NT2/D1 (cell line): ENCODE data around the gene CAPN14.
A peak's percentile ranks its signal among the peaks of the same experiment; 100 is the strongest.

Experiments used
- DNase-seq: peaks from one replicate; pipeline ENCODE4 v3.0.0-alpha.2; 2011; ENCODE audit warnings: low read depth, low spot score
- H3K27me3 ChIP-seq: 2 replicates; pipeline ENCODE4 v1.6.0; 2011; ENCODE audit warnings: mild to moderate bottlenecking; ENCODE audit not compliant: insufficient read length, insufficient read depth
- H3K36me3 ChIP-seq: 2 replicates; pipeline ENCODE4 v1.6.1; 2011; ENCODE audit warnings: mild to moderate bottlenecking, low read length, mixed read lengths; ENCODE audit not compliant: insufficient read depth, insufficient read length
- H3K4me1 ChIP-seq: 2 replicates; pipeline ENCODE4 v1.5.1; 2011; ENCODE audit not compliant: insufficient read depth, insufficient read length
- H3K4me3 ChIP-seq: 2 replicates; pipeline ENCODE4 v1.5.1; 2011; ENCODE audit warnings: low read depth; ENCODE audit not compliant: insufficient read length
- H3K9ac ChIP-seq: 2 replicates; pipeline ENCODE4 v1.6.0; 2011; ENCODE audit warnings: low read depth; ENCODE audit not compliant: insufficient read length
- H3K9me3 ChIP-seq: 2 replicates; pipeline ENCODE4 v1.5.1; 2011; ENCODE audit warnings: mild to moderate bottlenecking, low read length; ENCODE audit not compliant: insufficient read depth
- SUZ12 ChIP-seq: IDR thresholded peaks from 2 replicates; pipeline ENCODE4 v1.6.1; 2011; ENCODE audit not compliant: insufficient read length, insufficient read depth; ENCODE audit errors: extremely low read depth
- YY1 ChIP-seq: IDR thresholded peaks from 2 replicates; pipeline ENCODE4 v1.6.1; 2011; ENCODE audit not compliant: insufficient read length, insufficient read depth
- ZNF274 ChIP-seq: IDR thresholded peaks from 2 replicates; pipeline ENCODE4 v1.6.1; 2011; ENCODE audit warnings: mild to moderate bottlenecking, low read depth, low read length

The CAPN14 gene

GRCh38 chr2:31147645-31148044, 69.7 kb downstream of the CAPN14 start:
- no peaks in the 10 kb centered on the region for H3K36me3 ChIP-seq
- TF ChIP-seq YY1 (no peak), SUZ12 (no peak), ZNF274 (no peak)
- H3K4me1 ChIP-seq, result no peaks in the 10 kb centered on the region
- no peak overlapping the region for H3K4me3 ChIP-seq
- H3K9ac ChIP-seq, result no peak overlapping the region
- no peak for DNase-seq
- no peaks in the 10 kb centered on the region for H3K27me3 ChIP-seq
- H3K9me3 ChIP-seq, result peaks cover 6% of the 10 kb centered on the region; the same call in 1 of the 2 replicates

DNA sequence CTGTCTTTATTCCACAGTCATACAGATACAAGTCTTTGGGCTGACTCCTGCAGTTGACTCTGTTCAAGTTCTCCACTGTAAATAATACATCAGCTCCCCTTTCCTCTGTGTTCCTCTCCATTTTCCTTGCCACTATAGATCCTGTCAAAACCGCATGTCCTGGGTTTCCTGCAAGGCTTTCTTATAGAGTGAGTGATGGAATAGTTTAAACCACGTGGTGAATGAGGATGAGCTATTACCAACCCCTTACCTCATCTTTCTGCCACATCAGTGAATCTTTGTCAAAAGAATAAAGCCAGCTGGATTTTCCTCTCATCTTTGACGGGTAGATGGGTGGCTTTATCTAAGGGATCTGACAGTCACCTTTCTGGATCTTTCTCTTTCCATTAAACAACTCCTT, 75.2 kb downstream of the CAPN14 start:
- no peak for DNase-seq
- peaks cover 31% of the 10 kb centered on the region for H3K27me3 ChIP-seq
- H3K4me1 ChIP-seq, result no peaks in the 10 kb centered on the region
- peaks cover 14% of the 10 kb centered on the region; the same call in 1 of the 2 replicates for H3K9me3 ChIP-seq
- no peak overlapping the region for H3K4me3 ChIP-seq
- no peaks in the 10 kb centered on the region for H3K36me3 ChIP-seq
- H3K9ac ChIP-seq, result no peak overlapping the region
- TF ChIP-seq YY1 (no peak), ZNF274 (no peak), SUZ12 (no peak)

GRCh38 chr2:31141443-31142085, 75.8 kb downstream of the CAPN14 start:
- Histone ChIP-seq H3K9ac (no peak overlapping the region), H3K9me3 (peaks cover 14% of the 10 kb centered on the region; the same call in 1 of the 2 replicates), H3K27me3 (peaks cover 34% of the 10 kb centered on the region), H3K4me3 (no peak overlapping the region), H3K4me1 (peaks cover 3% of the 10 kb centered on the region), H3K36me3 (no peaks in the 10 kb centered on the region)
- no peak for TF ChIP-seq ZNF274
- no peak for TF ChIP-seq SUZ12
- TF ChIP-seq YY1, result no peak
- no peak for DNase-seq

- H3K9ac ChIP-seq, result no peak overlapping the region
- peaks cover 3% of the 10 kb centered on the region for H3K4me1 ChIP-seq
- DNase-seq, result no peak
- H3K4me3 ChIP-seq, result no peak overlapping the region
- peaks cover 39% of the 10 kb centered on the region for H3K27me3 ChIP-seq
- no peaks in the 10 kb centered on the region for H3K36me3 ChIP-seq
- H3K9me3 ChIP-seq, result peaks cover 14% of the 10 kb centered on the region; the same call in 1 of the 2 replicates
- no peak for TF ChIP-seq SUZ12
- no peak for TF ChIP-seq YY1
These were observed 77.2 kb downstream of the CAPN14 start for GRCh38 chr2:31140151-31140550.

DNA sequence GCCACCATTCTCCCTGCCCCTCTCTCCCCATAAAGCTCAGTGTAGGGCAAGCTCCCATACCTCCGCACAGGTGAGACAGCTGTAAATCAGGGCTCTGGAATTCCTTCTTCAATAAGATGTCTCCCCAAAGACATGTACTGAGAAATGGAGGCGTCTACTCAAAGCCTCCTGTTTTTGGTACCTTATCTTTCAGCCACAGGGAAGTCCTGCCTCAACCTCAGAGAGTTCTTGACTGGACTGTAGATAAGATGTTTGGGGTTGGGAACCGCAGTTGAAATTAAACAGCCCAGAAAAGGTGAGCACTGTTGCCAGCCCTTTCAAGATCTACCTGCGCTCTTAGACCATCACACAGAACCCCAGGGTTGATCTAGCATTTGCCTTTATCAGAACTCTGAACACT, 77.6 kb downstream of the CAPN14 start:
- Histone ChIP-seq H3K9me3 (peaks cover 14% of the 10 kb centered on the region; the same call in 1 of the 2 replicates), H3K9ac (no peak overlapping the region), H3K27me3 (peaks cover 39% of the 10 kb centered on the region), H3K36me3 (no peaks in the 10 kb centered on the region), H3K4me3 (no peak overlapping the region), H3K4me1 (peaks cover 3% of the 10 kb centered on the region)
- TF ChIP-seq YY1 (no peak), SUZ12 (no peak), ZNF274 (no peak)
- DNase-seq, result no peak

GRCh38 chr2:31138037-31138962, 79.0 kb downstream of the CAPN14 start, which contains the start of gene GALNT14:
TSS of gene GALNT14 (minus strand) at chr2:31138440. CDS start at chr2:31138086, 354 bp downstream.
- H3K4me3 ChIP-seq, result peak within 1 kb of the TSS; percentile 57
- peaks cover 39% of the 10 kb centered on the region for H3K27me3 ChIP-seq
- H3K9me3 ChIP-seq, result peaks cover 14% of the 10 kb centered on the region; the same call in 1 of the 2 replicates
- no peak for TF ChIP-seq ZNF274
- TF ChIP-seq SUZ12, result no peak
- TF ChIP-seq YY1, result no peak
- peak within 1 kb of the TSS; percentile 72 for H3K9ac ChIP-seq
- DNase-seq, result peak; percentile 51
- H3K4me1 ChIP-seq, result peaks cover 8% of the 10 kb centered on the region
- no peaks in the 10 kb centered on the region for H3K36me3 ChIP-seq
